NB4 (cell line): ENCODE measurements around the gene FAM89A.

ENCODE experiments used
- POLR2A ChIP-seq: IDR thresholded peaks from 2 replicates; pipeline ENCODE4 v1.6.1; 2011; ENCODE audit warnings: mild to moderate bottlenecking; ENCODE audit not compliant: insufficient read length; ENCODE audit errors: extremely low read depth
- TF ChIP-seq, protein P1 (sequence below): IDR thresholded peaks from one replicate; pipeline ENCODE4 v1.5.1; 2012; ENCODE audit warnings: low read depth, low read length
- TF ChIP-seq, protein P2 (sequence below): IDR thresholded peaks from 2 replicates; pipeline ENCODE4 v1.6.1; 2011; ENCODE audit warnings: low read depth, low read length

DNA sequence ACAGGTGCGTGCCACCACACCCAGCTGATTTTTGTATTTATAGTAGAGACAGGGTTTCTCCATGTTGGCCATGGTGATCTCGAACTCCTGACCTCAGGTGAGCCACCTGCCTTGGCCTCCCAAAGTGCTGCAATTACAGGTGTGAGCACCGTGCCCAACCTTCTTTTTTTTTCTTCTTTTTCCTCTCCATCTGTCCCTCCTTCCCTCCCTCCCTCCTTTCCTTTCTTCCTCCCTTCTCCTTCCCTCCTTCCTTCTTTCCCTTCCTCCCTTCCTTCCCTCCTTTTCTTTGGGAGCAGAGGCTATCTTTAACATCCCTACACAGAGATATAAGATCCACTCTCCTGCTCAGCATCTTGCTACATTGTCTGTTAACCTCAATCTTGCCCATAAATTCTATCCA is 24.4 kb upstream of the FAM89A start:
- TF ChIP-seq, protein P1, sequence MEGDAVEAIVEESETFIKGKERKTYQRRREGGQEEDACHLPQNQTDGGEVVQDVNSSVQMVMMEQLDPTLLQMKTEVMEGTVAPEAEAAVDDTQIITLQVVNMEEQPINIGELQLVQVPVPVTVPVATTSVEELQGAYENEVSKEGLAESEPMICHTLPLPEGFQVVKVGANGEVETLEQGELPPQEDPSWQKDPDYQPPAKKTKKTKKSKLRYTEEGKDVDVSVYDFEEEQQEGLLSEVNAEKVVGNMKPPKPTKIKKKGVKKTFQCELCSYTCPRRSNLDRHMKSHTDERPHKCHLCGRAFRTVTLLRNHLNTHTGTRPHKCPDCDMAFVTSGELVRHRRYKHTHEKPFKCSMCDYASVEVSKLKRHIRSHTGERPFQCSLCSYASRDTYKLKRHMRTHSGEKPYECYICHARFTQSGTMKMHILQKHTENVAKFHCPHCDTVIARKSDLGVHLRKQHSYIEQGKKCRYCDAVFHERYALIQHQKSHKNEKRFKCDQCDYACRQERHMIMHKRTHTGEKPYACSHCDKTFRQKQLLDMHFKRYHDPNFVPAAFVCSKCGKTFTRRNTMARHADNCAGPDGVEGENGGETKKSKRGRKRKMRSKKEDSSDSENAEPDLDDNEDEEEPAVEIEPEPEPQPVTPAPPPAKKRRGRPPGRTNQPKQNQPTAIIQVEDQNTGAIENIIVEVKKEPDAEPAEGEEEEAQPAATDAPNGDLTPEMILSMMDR, result no peak
- no peak for TF ChIP-seq POLR2A
- TF ChIP-seq, protein P2, sequence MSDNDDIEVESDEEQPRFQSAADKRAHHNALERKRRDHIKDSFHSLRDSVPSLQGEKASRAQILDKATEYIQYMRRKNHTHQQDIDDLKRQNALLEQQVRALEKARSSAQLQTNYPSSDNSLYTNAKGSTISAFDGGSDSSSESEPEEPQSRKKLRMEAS, result no peak
